Natural killer cell (primary cell): ENCODE data around the gene NODAL. TPM values are rescaled to one million over a fixed set of nuclear protein-coding genes. Genes with fewer than 3 reads are reported as not detected.

Experiments used
- ATAC-seq, 3 donors: fragments of 150-1000 bp in 2 of 3; fragments of 200-7000 bp in 1 of 3; cut with Tn5 transposase; 1 replicate in 1 of 3; 2 replicates in 2 of 3; pipeline ENCODE4 v1.10.0; 2021; ENCODE audit warnings: mild to moderate bottlenecking in 2 of 3, moderate library complexity in 2 of 3
- DNase-seq, 2 donors: peaks; one replicate each; pipeline versions ENCODE4 v3.0.0 to v3.0.0-alpha.2; 2013 to 2021; ENCODE audit warnings: mixed read lengths in 1 of 2
- H3K27ac ChIP-seq: one replicate; pipeline ENCODE4 v1.5.1; 2013; ENCODE audit warnings: mild to moderate bottlenecking, low read length
- H3K27me3 ChIP-seq: one replicate; pipeline ENCODE4 v1.6.1; 2013; ENCODE audit warnings: low read length; ENCODE audit not compliant: control insufficient read depth, insufficient read depth
- H3K36me3 ChIP-seq: one replicate; pipeline ENCODE4 v1.6.1; 2013; ENCODE audit warnings: low read length; ENCODE audit not compliant: control insufficient read depth, insufficient read depth
- H3K4me1 ChIP-seq: one replicate; pipeline ENCODE4 v1.6.1; 2013; ENCODE audit warnings: low read length; ENCODE audit not compliant: control insufficient read depth, insufficient read depth
- H3K4me3 ChIP-seq: one replicate; pipeline ENCODE4 v1.5.1; 2013; ENCODE audit warnings: low read length
- H3K9me3 ChIP-seq: one replicate; pipeline ENCODE4 v1.6.1; 2013; ENCODE audit warnings: low read length; ENCODE audit not compliant: control insufficient read depth, insufficient read depth
- H3K27ac Mint-ChIP-seq, 2 donors: one replicate each; pipeline ENCODE4 v1.8.0; 2022; ENCODE audit warnings: mild to moderate bottlenecking in 2 of 2, mixed read lengths in 2 of 2, moderate library complexity in 1 of 2
- H3K27me3 Mint-ChIP-seq, 2 donors: one replicate each; pipeline ENCODE4 v1.8.0; 2022; ENCODE audit warnings: low read depth in 2 of 2, mixed read lengths in 2 of 2
- H3K36me3 Mint-ChIP-seq: one replicate; pipeline ENCODE4 v1.8.0; 2022; ENCODE audit warnings: mixed read lengths
- H3K4me1 Mint-ChIP-seq, 2 donors: one replicate each; pipeline ENCODE4 v1.8.0; 2022; ENCODE audit warnings: mixed read lengths in 2 of 2
- H3K4me3 Mint-ChIP-seq: one replicate; pipeline ENCODE4 v1.8.0; 2022; ENCODE audit warnings: mild to moderate bottlenecking, moderate library complexity, mixed read lengths
- H3K9me3 Mint-ChIP-seq, 2 donors: one replicate each; pipeline ENCODE4 v1.8.0; 2022; ENCODE audit warnings: mixed read lengths in 2 of 2
- WGBS: methylation state at CpG from one replicate; pipeline ENCODE4 v1.1.7; 2013; ENCODE audit warnings: missing lambda C conversion rate; ENCODE audit not compliant: insufficient coverage; 5-methylcytosine and 5-hydroxymethylcytosine counted together
- intact Hi-C: fragments of 100-400 bp; cut with micrococcal nuclease; formaldehyde crosslinking; loops from one replicate; pipeline ENCODE4 v1.14.2; 2022
- total RNA-seq, 4 donors: library from RNA; stranded (reverse); fragments of 120-200 nt in 1 of 4; gene quantifications; one replicate each; pipeline versions ENCODE4 v1.2.3 to v1.2.4, GENCODE V29; 2013 to 2022
- TF ChIP-seq, protein P1 (sequence below): fragments of 200-600 bp; IDR thresholded peaks from one replicate; pipeline ENCODE4 v1.8.0; 2022; ENCODE audit warnings: antibody characterized with exemption

Gene NODAL
- total RNA-seq, 3 donors from 2014 or later (not counting 1 experiment from before 2014, with no cell fraction given), result not detected

GRCh38 chr10:70405037-70405824 lies 36.2 kb downstream of the NODAL start:
- Mint-ChIP-seq H3K4me3 (peak overlapping the region; percentile 95), H3K27me3 (no peaks in the 10 kb centered on the region), H3K27ac (peak overlapping the region; percentile 93 to 97), H3K4me1 (peaks cover 45 to 46% of the 10 kb centered on the region in 2 donors), H3K9me3 (no peaks in the 10 kb centered on the region), H3K36me3 (no peaks in the 10 kb centered on the region)
- H3K4me1 ChIP-seq, result peaks cover 21% of the 10 kb centered on the region
- no peaks in the 10 kb centered on the region for H3K36me3 ChIP-seq
- TF ChIP-seq, protein P1, sequence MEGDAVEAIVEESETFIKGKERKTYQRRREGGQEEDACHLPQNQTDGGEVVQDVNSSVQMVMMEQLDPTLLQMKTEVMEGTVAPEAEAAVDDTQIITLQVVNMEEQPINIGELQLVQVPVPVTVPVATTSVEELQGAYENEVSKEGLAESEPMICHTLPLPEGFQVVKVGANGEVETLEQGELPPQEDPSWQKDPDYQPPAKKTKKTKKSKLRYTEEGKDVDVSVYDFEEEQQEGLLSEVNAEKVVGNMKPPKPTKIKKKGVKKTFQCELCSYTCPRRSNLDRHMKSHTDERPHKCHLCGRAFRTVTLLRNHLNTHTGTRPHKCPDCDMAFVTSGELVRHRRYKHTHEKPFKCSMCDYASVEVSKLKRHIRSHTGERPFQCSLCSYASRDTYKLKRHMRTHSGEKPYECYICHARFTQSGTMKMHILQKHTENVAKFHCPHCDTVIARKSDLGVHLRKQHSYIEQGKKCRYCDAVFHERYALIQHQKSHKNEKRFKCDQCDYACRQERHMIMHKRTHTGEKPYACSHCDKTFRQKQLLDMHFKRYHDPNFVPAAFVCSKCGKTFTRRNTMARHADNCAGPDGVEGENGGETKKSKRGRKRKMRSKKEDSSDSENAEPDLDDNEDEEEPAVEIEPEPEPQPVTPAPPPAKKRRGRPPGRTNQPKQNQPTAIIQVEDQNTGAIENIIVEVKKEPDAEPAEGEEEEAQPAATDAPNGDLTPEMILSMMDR, result no peak
- intact Hi-C loops, result no loop called here
- no peaks in the 10 kb centered on the region for H3K27me3 ChIP-seq
- peak in 1 of 2 donors; percentile 54 for DNase-seq
- whole genome bisulfite sequencing, result 5% methylated on average over 18 of the region's 18 CpGs
- peak overlapping the region; percentile 80 for H3K4me3 ChIP-seq
- H3K27ac ChIP-seq, result peak overlapping the region; percentile 54
- peak; percentile 22 to 38 (median 35) for ATAC-seq
- no peaks in the 10 kb centered on the region for H3K9me3 ChIP-seq

DNA sequence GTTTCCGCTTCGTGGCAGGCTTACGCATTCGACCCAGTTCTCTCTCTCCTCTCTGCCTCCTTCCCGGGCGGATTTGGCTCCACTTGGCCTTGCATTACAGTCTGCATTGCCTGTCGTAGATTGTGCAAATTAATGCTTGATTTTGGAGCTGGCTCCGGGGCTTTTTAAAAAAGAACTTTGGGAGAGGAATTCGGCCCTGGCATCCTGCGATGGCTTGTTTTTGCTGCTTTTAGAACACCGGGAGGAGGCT lies 36.8 kb downstream of the NODAL start:
- intact Hi-C loops, result loop anchor here (1.0 kb wide), 1 partner anchor 171 kb away; the partner anchor contains the start of gene PPA1
- DNase-seq (no peak), ATAC-seq (no peak)
- H3K4me1 Mint-ChIP-seq, result peaks cover 41 to 42% of the 10 kb centered on the region in 2 donors
- peak overlapping the region; percentile 95 for H3K4me3 Mint-ChIP-seq
- Histone ChIP-seq H3K4me1 (peaks cover 21% of the 10 kb centered on the region), H3K9me3 (no peaks in the 10 kb centered on the region), H3K27me3 (no peaks in the 10 kb centered on the region), H3K27ac (peak overlapping the region; percentile 54), H3K4me3 (peak overlapping the region; percentile 80), H3K36me3 (no peaks in the 10 kb centered on the region)
- peak overlapping the region; percentile 93 to 97 for H3K27ac Mint-ChIP-seq
- WGBS, result 0% methylated on average over 11 of the region's 11 CpGs
- H3K9me3 Mint-ChIP-seq, result no peaks in the 10 kb centered on the region
- H3K27me3 Mint-ChIP-seq, result no peaks in the 10 kb centered on the region
- TF ChIP-seq, protein P1, result no peak
- H3K36me3 Mint-ChIP-seq, result no peaks in the 10 kb centered on the region

GRCh38 chr10:70404036-70404786 lies 37.3 kb downstream of the NODAL start, which contains the start of gene EIF4EBP2:
EIF4EBP2 (plus strand) TSS chr10:70404145; CDS start chr10:70404402, 257 bp downstream.
- peak within 1 kb of the TSS; percentile 93 to 97 for H3K27ac Mint-ChIP-seq
- intact Hi-C loops, result loop anchor here (1.0 kb wide), 1 partner anchor 171 kb away; the partner anchor contains the start of gene PPA1
- peak within 1 kb of the TSS; percentile 95 for H3K4me3 Mint-ChIP-seq
- peak; percentile 97 to 99 for DNase-seq
- Histone ChIP-seq H3K36me3 (no peaks in the 10 kb centered on the region), H3K4me3 (peak within 1 kb of the TSS; percentile 80), H3K27ac (peak within 1 kb of the TSS; percentile 54), H3K27me3 (no peaks in the 10 kb centered on the region), H3K9me3 (no peaks in the 10 kb centered on the region), H3K4me1 (peaks cover 21% of the 10 kb centered on the region)
- H3K9me3 Mint-ChIP-seq, result no peaks in the 10 kb centered on the region
- H3K27me3 Mint-ChIP-seq, result no peaks in the 10 kb centered on the region
- TF ChIP-seq, protein P1, result no peak
- WGBS, result under 1% methylated on average over 103 of the region's 103 CpGs
- H3K36me3 Mint-ChIP-seq, result no peaks in the 10 kb centered on the region
- peaks cover 37 to 38% of the 10 kb centered on the region in 2 donors for H3K4me1 Mint-ChIP-seq
- peak; percentile 94 to 99 (median 95) for ATAC-seq
